22Rv1 (cell line): ENCODE results near the gene HIC1.

Source experiments
- H3K27ac ChIP-seq: fragments of 450-650 bp; 2 replicates; pipeline ENCODE4 v1.5.1; 2017
- ZFX ChIP-seq: fragments of 450-650 bp; IDR thresholded peaks from 2 replicates; pipeline ENCODE4 v1.6.1; 2017; ENCODE audit warnings: antibody characterized with exemption, borderline replicate concordance
- TF ChIP-seq, protein P1 (sequence below): fragments of 450-650 bp; IDR thresholded peaks from 2 replicates; pipeline ENCODE4 v1.5.1; 2017; ENCODE audit warnings: mild to moderate bottlenecking

Gene HIC1

DNA sequence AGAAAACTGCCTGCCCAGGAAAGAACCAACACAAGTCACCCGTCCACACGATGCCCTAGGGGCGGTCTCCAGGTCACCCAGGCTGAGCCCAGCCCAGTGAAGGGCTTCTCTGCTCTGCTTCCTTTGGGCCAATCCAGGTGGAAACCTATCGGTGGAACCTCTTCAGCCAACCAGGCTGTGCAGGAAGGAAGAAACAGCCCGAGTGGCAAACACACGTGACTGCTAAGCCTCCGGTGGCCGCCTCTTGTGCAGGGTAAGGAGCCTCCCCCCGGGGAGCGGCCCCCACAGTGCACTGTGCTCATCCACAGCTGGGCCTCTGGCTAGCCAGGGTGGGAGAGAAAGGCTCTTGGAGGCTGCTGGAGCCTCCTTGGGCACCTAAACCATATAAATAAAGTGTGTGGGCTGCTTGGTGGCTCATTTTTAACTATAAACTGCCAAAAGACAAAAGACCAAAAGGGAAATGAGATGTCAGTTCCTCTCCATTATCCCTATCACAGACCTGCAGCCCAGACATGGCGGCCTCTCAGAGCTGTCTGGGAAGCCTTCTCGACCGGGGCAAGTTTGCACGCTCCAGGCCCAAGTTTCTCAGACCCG lies 32.2 kb upstream of the HIC1 start:
- no peak overlapping the region for H3K27ac ChIP-seq
- TF ChIP-seq ZFX, result no peak
- TF ChIP-seq, protein P1, sequence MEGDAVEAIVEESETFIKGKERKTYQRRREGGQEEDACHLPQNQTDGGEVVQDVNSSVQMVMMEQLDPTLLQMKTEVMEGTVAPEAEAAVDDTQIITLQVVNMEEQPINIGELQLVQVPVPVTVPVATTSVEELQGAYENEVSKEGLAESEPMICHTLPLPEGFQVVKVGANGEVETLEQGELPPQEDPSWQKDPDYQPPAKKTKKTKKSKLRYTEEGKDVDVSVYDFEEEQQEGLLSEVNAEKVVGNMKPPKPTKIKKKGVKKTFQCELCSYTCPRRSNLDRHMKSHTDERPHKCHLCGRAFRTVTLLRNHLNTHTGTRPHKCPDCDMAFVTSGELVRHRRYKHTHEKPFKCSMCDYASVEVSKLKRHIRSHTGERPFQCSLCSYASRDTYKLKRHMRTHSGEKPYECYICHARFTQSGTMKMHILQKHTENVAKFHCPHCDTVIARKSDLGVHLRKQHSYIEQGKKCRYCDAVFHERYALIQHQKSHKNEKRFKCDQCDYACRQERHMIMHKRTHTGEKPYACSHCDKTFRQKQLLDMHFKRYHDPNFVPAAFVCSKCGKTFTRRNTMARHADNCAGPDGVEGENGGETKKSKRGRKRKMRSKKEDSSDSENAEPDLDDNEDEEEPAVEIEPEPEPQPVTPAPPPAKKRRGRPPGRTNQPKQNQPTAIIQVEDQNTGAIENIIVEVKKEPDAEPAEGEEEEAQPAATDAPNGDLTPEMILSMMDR, result no peak

DNA sequence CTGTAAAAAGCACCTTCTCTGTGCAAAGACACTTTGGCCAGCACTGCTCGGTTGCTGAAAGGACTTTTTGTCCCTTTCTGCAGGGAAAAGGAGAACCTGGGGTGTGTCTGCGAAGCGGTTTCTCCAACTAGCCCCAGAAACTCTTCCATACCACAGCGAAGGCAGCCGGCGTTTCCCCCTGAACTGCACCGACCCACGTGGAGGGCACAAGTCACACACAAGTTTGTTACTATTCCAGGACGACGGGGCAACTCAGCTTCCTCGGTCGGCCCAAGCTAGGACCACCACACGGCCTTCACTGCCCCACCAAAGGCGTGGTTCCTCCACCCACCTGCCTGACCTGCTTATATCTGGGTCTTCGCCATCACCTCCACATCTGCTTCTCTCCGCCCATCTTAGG lies 31.6 kb upstream of the HIC1 start:
- TF ChIP-seq, protein P1, result no peak
- no peak for TF ChIP-seq ZFX
- H3K27ac ChIP-seq, result no peak overlapping the region

DNA sequence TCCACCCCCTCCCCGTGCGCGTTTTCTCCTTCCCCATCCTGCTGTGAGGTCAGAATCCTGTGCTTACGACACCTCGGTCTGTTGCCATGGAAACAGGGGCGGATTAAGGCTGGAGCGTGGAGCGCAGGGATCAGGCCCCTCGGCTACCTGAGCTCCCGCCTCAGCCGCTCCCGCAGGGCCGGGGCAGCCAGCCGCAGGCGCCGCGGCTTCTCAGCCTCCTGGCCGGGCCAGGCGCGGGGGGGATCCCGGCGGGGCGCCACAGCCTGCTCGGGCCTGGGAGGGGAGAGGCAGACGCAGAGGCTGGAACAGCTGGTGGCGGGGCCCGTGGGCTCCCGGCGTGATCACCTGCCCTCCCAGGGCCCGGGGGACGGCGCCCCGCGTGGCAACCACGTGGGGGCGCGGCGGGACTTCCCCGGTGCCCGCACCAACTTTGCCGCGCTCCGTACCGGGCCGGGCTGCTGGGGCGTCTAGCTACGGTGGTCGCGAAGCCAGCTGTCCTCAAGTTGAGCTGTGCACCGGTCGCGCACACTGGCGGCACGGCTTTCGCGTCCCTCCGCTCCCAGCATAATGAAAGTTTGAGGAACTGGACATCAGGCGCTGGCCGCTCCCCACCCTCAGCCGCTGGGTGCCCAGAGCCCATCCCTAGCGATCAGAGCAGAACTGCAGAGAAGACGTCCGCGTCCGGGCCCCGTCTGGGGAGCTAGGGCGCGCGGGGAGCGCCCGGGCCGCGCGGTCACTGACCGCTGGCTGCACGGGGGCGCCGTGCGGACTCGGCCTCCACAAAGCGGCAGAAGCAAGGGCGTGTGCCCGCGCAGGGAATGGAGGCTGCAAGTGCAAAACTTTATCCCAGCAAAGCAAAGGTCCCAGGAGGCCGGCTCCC lies 31.0 kb upstream of the HIC1 start:
- TF ChIP-seq ZFX, result no peak
- TF ChIP-seq, protein P1, result peak; percentile 35
- peak overlapping the region; percentile 58; the same call in 1 of the 2 replicates for H3K27ac ChIP-seq

DNA sequence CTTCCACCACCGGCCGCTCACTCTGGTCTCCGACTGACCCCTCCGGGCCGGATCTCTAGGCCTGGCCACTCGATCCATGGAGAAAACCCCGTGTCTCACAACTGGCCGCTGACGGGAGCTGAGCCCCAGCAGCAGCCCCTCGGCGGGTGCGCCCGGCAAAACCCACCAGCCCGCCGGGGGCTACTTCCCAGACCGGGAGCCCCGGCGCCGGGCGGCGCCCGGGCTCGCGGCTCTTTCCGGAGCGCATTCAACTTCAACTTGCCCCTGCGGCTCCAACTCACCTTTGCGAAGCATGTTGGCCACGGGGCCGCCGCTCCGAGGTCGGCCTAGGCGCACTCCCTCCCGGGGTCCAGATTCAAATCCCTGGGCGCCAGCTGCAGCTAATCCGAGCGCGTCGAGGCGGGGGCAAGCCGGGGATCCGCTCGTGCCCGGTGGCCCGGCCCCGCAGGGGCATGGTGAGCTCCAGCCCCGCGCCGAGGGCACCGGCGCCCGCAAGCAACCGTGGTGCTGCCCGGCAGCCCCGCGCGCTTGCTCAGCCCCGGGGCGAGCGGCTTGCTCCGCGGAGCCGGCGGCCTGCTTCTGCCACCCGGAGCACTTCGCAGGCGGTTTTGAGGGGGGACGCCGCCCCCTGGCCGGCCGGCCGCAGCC lies 30.2 kb upstream of the HIC1 start:
- TF ChIP-seq ZFX, result no peak
- TF ChIP-seq, protein P1, result no peak
- peak overlapping the region; percentile 58 for H3K27ac ChIP-seq

DNA sequence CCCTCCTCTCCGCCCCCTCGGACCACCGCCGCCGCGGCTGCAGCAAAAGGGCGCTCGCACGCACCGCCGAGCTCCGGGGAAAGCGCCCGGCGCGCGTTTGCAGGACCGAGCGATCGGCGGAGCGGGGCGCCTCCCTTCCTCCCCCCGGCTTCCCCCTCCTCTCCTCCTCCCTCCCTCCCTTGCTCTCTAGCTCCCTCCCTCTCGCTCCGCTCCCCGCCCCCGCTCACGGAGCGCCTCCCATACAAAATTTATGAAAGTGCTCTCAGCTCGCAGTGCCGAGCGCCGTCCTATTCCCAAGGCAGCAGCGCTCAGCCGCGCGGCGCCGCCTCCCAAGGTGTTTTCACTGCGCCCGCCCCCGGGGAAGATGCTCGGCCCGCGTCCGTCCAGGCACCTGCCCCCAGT lies 29.7 kb upstream of the HIC1 start, which contains the start of gene RTN4RL1:
TSS of gene RTN4RL1 (minus strand) at position 115 of the 402 bp plus-strand sequence. CDS start 469 bp downstream, outside the sequence.
- TF ChIP-seq, protein P1, result no peak
- no peak for TF ChIP-seq ZFX
- H3K27ac ChIP-seq, result peak within 1 kb of the TSS; percentile 58

DNA sequence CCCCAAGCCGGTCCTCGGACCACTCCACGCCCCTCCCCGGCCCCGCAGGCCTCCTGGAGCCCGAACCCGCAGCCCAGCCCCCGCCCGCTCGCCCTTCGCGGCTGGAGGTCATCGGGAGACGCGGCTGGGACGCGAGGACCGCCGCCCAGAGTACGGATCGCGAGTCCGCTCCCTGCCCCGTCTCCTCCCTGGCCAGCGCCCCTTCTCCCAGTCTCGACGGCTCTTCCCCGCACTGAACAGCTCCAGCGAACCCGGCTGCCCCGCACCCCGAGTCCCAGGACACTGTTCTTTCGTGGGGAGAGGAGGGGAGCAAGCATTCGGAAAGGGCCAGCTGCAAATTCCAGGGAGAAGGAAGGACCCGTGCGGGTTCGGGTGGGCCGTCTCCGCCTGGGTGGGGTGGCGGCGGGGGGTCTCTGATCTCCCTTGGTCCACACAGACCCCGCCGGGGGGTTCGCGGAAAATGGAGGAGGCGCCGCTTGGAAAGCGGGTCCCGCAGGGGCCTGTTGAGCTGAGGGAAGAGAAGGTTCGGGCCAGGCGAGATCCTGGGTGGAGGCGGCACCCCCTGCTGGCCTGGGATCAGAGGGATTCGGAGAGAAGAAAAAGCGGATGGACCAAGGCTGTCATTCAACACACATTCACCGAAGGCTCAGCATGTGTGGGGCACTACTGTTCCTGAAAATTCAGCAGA lies 29.1 kb upstream of the HIC1 start:
- H3K27ac ChIP-seq, result peak overlapping the region; percentile 58
- TF ChIP-seq, protein P1, result peak; percentile 82
- TF ChIP-seq ZFX, result no peak
